Endothelial cell of umbilical vein (primary cell): ENCODE results near the gene CUEDC1. TPM values are rescaled to one million over a fixed set of nuclear protein-coding genes. Genes with fewer than 3 reads are reported as not detected.

ENCODE experiments used
- BruUV-seq: library from RNA; stranded (reverse); fragments of 400-500 nt; replicated peaks from 2 replicates; lab custom pipeline; 2021; lab: Mats Ljungman, UMichigan
- CTCF ChIA-PET: fragments of 300-600, 350-600 bp; sonication (Branson Sonifier 250); formaldehyde crosslinking; loops from one replicate; lab custom pipeline; 2021; ENCODE audit warnings: antibody characterized with exemption, inconsistent platforms; lab: Charles Lee
- POLR2A ChIA-PET: fragments of 300-600, 350-600 bp; sonication (Branson Sonifier 250); formaldehyde crosslinking; loops from one replicate; lab custom pipeline; 2021; ENCODE audit warnings: antibody characterized with exemption, inconsistent platforms; lab: Charles Lee
- DNase-seq: peaks from one replicate; pipeline ENCODE4 v3.0.0-alpha.2; 2011; ENCODE audit warnings: low read depth, low spot score
- FAIRE-seq: peaks from 2 replicates; lab custom pipeline; 2011; peaks lifted over from hg19 to GRCh38; lab: Jason Lieb, UNC
- H2AFZ ChIP-seq: 2 replicates; pipeline ENCODE4 v1.6.0; 2012; ENCODE audit warnings: low read depth, low read length, control low read depth, inconsistent platforms
- H3K27ac ChIP-seq: 2 replicates; pipeline ENCODE4 v1.5.1; 2011; ENCODE audit warnings: low read depth, mild to moderate bottlenecking, control low read depth, low read length, moderate library complexity; ENCODE audit not compliant: insufficient read depth
- H3K27me3 ChIP-seq, 2 experiments: 2 replicates each; pipeline versions ENCODE4 v1.6.0 to v1.6.1; 2011; ENCODE audit warnings: low read length in 2 of 2, mixed read lengths in 1 of 2; ENCODE audit not compliant: control insufficient read depth in 2 of 2, insufficient read depth in 2 of 2
- H3K36me3 ChIP-seq, 2 experiments: 2 replicates in 1 of 2; 3 replicates in 1 of 2; pipeline ENCODE4 v1.5.1; 2011; ENCODE audit warnings: low read length in 2 of 2, mild to moderate bottlenecking in 1 of 2, moderate library complexity in 1 of 2; ENCODE audit not compliant: control insufficient read depth in 2 of 2, insufficient read depth in 2 of 2; ENCODE audit errors: extremely low read depth in 1 of 2
- H3K4me1 ChIP-seq: 3 replicates; pipeline ENCODE4 v1.5.1; 2011; ENCODE audit warnings: mild to moderate bottlenecking, low read length; ENCODE audit not compliant: control insufficient read depth, insufficient read depth; ENCODE audit errors: extremely low read depth
- H3K4me2 ChIP-seq: 2 replicates; pipeline ENCODE4 v1.6.1; 2011; ENCODE audit warnings: low read length, control low read depth, mixed read lengths; ENCODE audit not compliant: insufficient read depth
- H3K4me3 ChIP-seq, 3 experiments: fragments of 200-600 bp in 1 of 3; sonication (generic), shearing (Covaris generic) in 1 of 3; replicated peaks in 1 of 3; 2 replicates each; pipeline ENCODE4 v1.5.1; 2011 to 2016; ENCODE audit warnings: control low read depth in 3 of 3, low read length in 3 of 3, mild to moderate bottlenecking in 2 of 3, inconsistent platforms in 1 of 3, low read depth in 1 of 3, moderate library complexity in 1 of 3; ENCODE audit not compliant: insufficient read depth in 1 of 3
- H3K79me2 ChIP-seq: 2 replicates; pipeline ENCODE4 v1.6.0; 2012; ENCODE audit warnings: low read length, inconsistent platforms; ENCODE audit not compliant: control insufficient read depth, insufficient read depth
- H3K9ac ChIP-seq: replicated peaks from 2 replicates; pipeline ENCODE3; 2011; ENCODE audit warnings: low read length, control low read depth; ENCODE audit not compliant: insufficient read depth; ENCODE audit errors: extremely low read depth
- H3K9me1 ChIP-seq: replicated peaks from 3 replicates; pipeline ENCODE4 v1.6.0; 2011; ENCODE audit warnings: mild to moderate bottlenecking, low read length; ENCODE audit not compliant: control insufficient read depth, insufficient read depth; ENCODE audit errors: extremely low read depth
- H3K9me3 ChIP-seq: replicated peaks from 2 replicates; pipeline ENCODE4 v1.5.1; 2012; ENCODE audit warnings: low read length, inconsistent platforms; ENCODE audit not compliant: control insufficient read depth, insufficient read depth
- H4K20me1 ChIP-seq: replicated peaks from 2 replicates; pipeline ENCODE3; 2011; ENCODE audit warnings: mild to moderate bottlenecking, low read length; ENCODE audit not compliant: control insufficient read depth, insufficient read depth; ENCODE audit errors: extremely low read depth
- EZH2 ChIP-seq: IDR thresholded peaks from 2 replicates; pipeline ENCODE4 v1.6.1; 2012; ENCODE audit warnings: borderline replicate concordance, low read depth, mild to moderate bottlenecking, moderate library complexity, low read length, inconsistent platforms; ENCODE audit not compliant: severe bottlenecking
- FOS ChIP-seq: IDR thresholded peaks from 2 replicates; pipeline ENCODE4 v1.6.1; 2011; ENCODE audit warnings: mild to moderate bottlenecking, low read length, moderate library complexity, borderline replicate concordance; ENCODE audit not compliant: insufficient read depth
- GATA2 ChIP-seq: IDR thresholded peaks from 2 replicates; pipeline ENCODE4 v1.7.0; 2011; ENCODE audit warnings: low read depth, mild to moderate bottlenecking, moderate library complexity, mixed read lengths, low read length; ENCODE audit not compliant: insufficient read length, insufficient read depth
- JUN ChIP-seq: IDR thresholded peaks from 2 replicates; pipeline ENCODE4 v1.6.1; 2011; ENCODE audit warnings: borderline replicate concordance, low read depth; ENCODE audit not compliant: insufficient read length, insufficient read depth
- MAX ChIP-seq: IDR thresholded peaks from 2 replicates; pipeline ENCODE4 v1.6.1; 2011; ENCODE audit not compliant: insufficient read depth, insufficient read length
- MYC ChIP-seq: IDR thresholded peaks from one replicate; pipeline ENCODE4 v1.6.1; 2011; ENCODE audit warnings: mild to moderate bottlenecking, low read depth, low read length
- POLR2A ChIP-seq: IDR thresholded peaks from 2 replicates; pipeline ENCODE4 v1.6.1; 2012; ENCODE audit warnings: low read depth, mild to moderate bottlenecking, control low read depth, low read length
- POLR2AphosphoS5 ChIP-seq: IDR thresholded peaks from 2 replicates; pipeline ENCODE4 v1.6.1; 2012; ENCODE audit warnings: low read depth, mild to moderate bottlenecking, control low read depth, low read length, moderate library complexity; ENCODE audit not compliant: insufficient read depth
- dilution Hi-C: fragments of 300-500 bp; cut with MboI; formaldehyde crosslinking; loops from one replicate; pipeline ENCODE4 v1.15.0; 2019; ENCODE audit warnings: low sequenced_read_pairs; ENCODE audit not compliant: extremely low pct_ligation_motif_present
- intact Hi-C: fragments of 100-400 bp; cut with micrococcal nuclease; formaldehyde crosslinking; loops from one replicate; pipeline ENCODE4 v1.10.0; 2022
- polyA plus RNA-seq, 4 experiments: library from polyadenylated mRNA; depleted of rRNA in 3 of 4; stranded (reverse) in 3 of 4; unstranded in 1 of 4; fragments of >200 nt; gene quantifications; 2 replicates each; pipeline versions ENCODE4 v1.2.1 to v1.2.3, GENCODE V29; 2011 to 2012; ENCODE audit warnings: missing spikeins in 1 of 4
- total RNA-seq: library from RNA; stranded (reverse); gene quantifications from 2 replicates; pipeline ENCODE4 v1.2.3, GENCODE V29; 2021
- TF ChIP-seq, protein P1 (sequence below), 2 donors: IDR thresholded peaks; 1 replicate in 1 of 2; 2 replicates in 1 of 2; pipeline ENCODE4 v1.5.1; 2011; ENCODE audit warnings: low read length in 2 of 2, mild to moderate bottlenecking in 2 of 2, moderate library complexity in 2 of 2, control low read depth in 1 of 2, inconsistent platforms in 1 of 2, low read depth in 1 of 2; ENCODE audit not compliant: insufficient read depth in 1 of 2; ENCODE audit errors: extremely low read depth in 1 of 2

Gene CUEDC1
- total and polyA plus RNA-seq, 2 donors (not counting 3 experiments of a cell fraction or from before 2014, with no cell fraction given) = 15.8 to 27.7 TPM

DNA sequence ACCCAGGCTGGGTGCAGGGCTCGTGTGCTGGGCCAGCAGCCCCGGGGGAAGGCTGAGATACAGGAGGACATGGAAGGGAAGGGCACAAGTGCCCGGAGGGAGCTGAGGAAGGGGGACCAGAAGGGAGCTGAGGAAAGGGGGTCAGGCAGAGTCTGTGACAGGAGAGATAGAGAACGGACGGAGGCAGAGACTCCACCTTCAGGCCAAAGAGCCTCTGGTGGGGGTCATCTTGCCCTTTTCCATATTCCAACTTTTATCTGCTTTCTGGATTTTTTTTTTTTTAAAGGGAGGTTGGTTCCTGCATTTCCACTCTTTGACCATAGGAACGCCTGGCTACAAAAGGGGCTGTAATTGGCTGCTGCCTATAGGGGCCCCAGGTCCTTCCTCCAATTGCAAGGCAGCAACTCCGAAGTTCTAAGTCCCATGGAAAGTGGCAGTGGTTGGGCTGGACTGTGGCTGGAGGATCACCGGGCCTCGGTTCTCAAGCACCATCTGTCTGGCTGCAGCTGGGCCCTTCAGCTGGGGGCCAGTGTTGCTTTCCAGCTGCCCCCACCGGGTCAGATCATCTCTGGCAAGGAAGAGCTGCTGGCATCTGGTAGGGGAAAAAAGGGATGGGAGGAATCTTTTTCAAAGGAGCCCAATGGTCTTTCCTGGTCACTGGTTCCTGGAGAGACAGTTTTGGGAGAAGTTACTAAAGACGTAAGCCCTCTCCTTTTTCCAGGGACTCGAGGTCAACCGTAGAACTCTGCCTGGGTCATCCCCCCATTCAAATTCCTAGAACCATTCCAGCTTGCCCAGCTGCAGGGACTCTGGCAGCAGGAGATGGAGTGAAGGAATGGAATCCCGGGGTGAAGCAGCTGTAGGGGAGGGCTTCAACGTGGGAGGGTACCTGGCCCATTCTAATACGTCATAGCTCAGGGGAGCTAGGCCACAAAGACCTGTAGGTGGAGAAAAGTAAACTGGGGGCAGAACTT, 92.2 kb downstream of the CUEDC1 start:
- POLR2A ChIA-PET = no interaction called here
- dilution Hi-C loops (loop anchor here (25.0 kb wide), 1 partner anchor 124 kb away; the partner anchor contains the start of gene VEZF1), intact Hi-C loops (no loop called here)
- Histone ChIP-seq H3K4me1 (peaks cover 26% of the 10 kb centered on the region), H3K9ac (no peak overlapping the region), H3K9me1 (no peaks in the 10 kb centered on the region), H3K27ac (no peak overlapping the region), H3K27me3 (no peaks in the 10 kb centered on the region), H3K79me2 (no peaks in the 10 kb centered on the region), H4K20me1 (no peaks in the 10 kb centered on the region), H3K4me2 (no peak overlapping the region), H3K9me3 (no peaks in the 10 kb centered on the region), H2AFZ (no peak overlapping the region), H3K4me3 (no peak overlapping the region), H3K36me3 (no peaks in the 10 kb centered on the region)
- FAIRE-seq = peak; percentile 37
- no peak for DNase-seq
- BruUV-seq = no TSS peak
- TF ChIP-seq POLR2AphosphoS5 (no peak), MAX (no peak), GATA2 (no peak), POLR2A (no peak), MYC (no peak), EZH2 (no peak), FOS (no peak), JUN (no peak)
- TF ChIP-seq, protein P1, sequence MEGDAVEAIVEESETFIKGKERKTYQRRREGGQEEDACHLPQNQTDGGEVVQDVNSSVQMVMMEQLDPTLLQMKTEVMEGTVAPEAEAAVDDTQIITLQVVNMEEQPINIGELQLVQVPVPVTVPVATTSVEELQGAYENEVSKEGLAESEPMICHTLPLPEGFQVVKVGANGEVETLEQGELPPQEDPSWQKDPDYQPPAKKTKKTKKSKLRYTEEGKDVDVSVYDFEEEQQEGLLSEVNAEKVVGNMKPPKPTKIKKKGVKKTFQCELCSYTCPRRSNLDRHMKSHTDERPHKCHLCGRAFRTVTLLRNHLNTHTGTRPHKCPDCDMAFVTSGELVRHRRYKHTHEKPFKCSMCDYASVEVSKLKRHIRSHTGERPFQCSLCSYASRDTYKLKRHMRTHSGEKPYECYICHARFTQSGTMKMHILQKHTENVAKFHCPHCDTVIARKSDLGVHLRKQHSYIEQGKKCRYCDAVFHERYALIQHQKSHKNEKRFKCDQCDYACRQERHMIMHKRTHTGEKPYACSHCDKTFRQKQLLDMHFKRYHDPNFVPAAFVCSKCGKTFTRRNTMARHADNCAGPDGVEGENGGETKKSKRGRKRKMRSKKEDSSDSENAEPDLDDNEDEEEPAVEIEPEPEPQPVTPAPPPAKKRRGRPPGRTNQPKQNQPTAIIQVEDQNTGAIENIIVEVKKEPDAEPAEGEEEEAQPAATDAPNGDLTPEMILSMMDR (IDR thresholded peaks at IDR 0.05; ENCODE audit: extremely low read depth in 1 of 2, insufficient read depth in 1 of 2, low read depth in 1 of 2, low read length in 2 of 2) = no peak
- CTCF ChIA-PET = interaction anchor here (1.2 to 18.8 kb wide), 7 partner anchors 9 to 250 kb away, joined by 3 to 584 read pairs (median 45); partner anchors contain the start of genes CUEDC1 and VEZF1
